K562 (cell line): ENCODE measurements around the gene SMIM22. TPM values are rescaled to one million over a fixed set of nuclear protein-coding genes. Genes with fewer than 3 reads are reported as not detected.
A peak's percentile ranks its signal among the peaks of the same experiment; 100 is the strongest.

ENCODE experiments used
- ATAC-seq: fragments of 200-7000 bp; cut with Tn5 transposase; 3 replicates; pipeline ENCODE4 v1.9.1; 2020; ENCODE audit warnings: moderate library complexity
- BruUV-seq: library from RNA; stranded (reverse); fragments of 400-500 nt; replicated peaks from 2 replicates; lab custom pipeline; 2021; lab: Mats Ljungman, UMichigan
- CTCF ChIA-PET: fragments of 300-600 bp; formaldehyde crosslinking; extraction: SDS; loops from one replicate; lab custom pipeline; 2021; ENCODE audit warnings: low intra/inter-chr PET ratio; lab: Yijun Ruan, JAX
- POLR2A ChIA-PET: fragments of 300-600, 350-650 bp; sonication (Branson Sonifier 250); formaldehyde crosslinking; extraction: SDS; loops from one replicate; lab custom pipeline; 2021; ENCODE audit warnings: antibody characterized with exemption, inconsistent platforms; lab: Yijun Ruan, JAX
- DNase-seq, 4 experiments: peaks; one replicate each; pipeline versions ENCODE4 v3.0.0 to v3.0.0-alpha.2; 2011 to 2018; ENCODE audit warnings: low spot score in 3 of 4, mixed read lengths in 3 of 4; ENCODE audit errors: extremely low read depth in 1 of 4
- FAIRE-seq: peaks from 2 replicates; lab custom pipeline; 2011; peaks lifted over from hg19 to GRCh38; lab: Jason Lieb, UNC
- H2AFZ ChIP-seq: 2 replicates; pipeline ENCODE4 v1.6.0; 2011; ENCODE audit warnings: low read depth, low read length, control low read depth, inconsistent platforms
- H3K27ac ChIP-seq: fragments of 200-600 bp; 3 replicates; pipeline ENCODE4 v1.8.0; 2011; ENCODE audit warnings: low read depth, mild to moderate bottlenecking, control low read depth, inconsistent platforms, low read length, moderate library complexity, mixed read lengths; ENCODE audit errors: extremely low read depth
- H3K27me3 ChIP-seq, 2 experiments: fragments of 300-600 bp in 1 of 2; 2 replicates in 1 of 2; 3 replicates in 1 of 2; pipeline versions ENCODE4 v1.6.0 to v1.8.0; 2011; ENCODE audit warnings: inconsistent platforms in 2 of 2, low read length in 2 of 2, mild to moderate bottlenecking in 1 of 2, mixed read lengths in 1 of 2, moderate library complexity in 1 of 2; ENCODE audit not compliant: control insufficient read depth in 2 of 2, insufficient read depth in 2 of 2
- H3K36me3 ChIP-seq: fragments of 300-600 bp; 3 replicates; pipeline ENCODE4 v1.8.0; 2011; ENCODE audit warnings: mild to moderate bottlenecking, low read length, inconsistent platforms; ENCODE audit not compliant: control insufficient read depth, insufficient read depth
- H3K4me1 ChIP-seq, 2 experiments: fragments of 200-600 bp in 1 of 2; replicated peaks in 1 of 2; 2 replicates in 1 of 2; 3 replicates in 1 of 2; pipeline versions ENCODE4 v1.5.1 to v1.8.0; 2011; ENCODE audit warnings: inconsistent platforms in 2 of 2, low read length in 2 of 2, mild to moderate bottlenecking in 1 of 2, mixed read lengths in 1 of 2, moderate library complexity in 1 of 2; ENCODE audit not compliant: control insufficient read depth in 2 of 2, insufficient read depth in 2 of 2
- H3K4me2 ChIP-seq: 2 replicates; pipeline ENCODE4 v1.6.1; 2011; ENCODE audit warnings: low read length, control low read depth, inconsistent platforms, mixed read lengths; ENCODE audit not compliant: insufficient read depth
- H3K4me3 ChIP-seq: fragments of 200-600 bp; sonication (generic), shearing (Covaris generic); 2 replicates; pipeline ENCODE4 v1.5.1; 2016; ENCODE audit warnings: control low read depth, inconsistent platforms
- H3K79me2 ChIP-seq: fragments of 200-600 bp; 3 replicates; pipeline ENCODE4 v1.8.0; 2011; ENCODE audit warnings: low read length, inconsistent platforms; ENCODE audit not compliant: control insufficient read depth, insufficient read depth
- H3K9ac ChIP-seq, 2 experiments: 2 replicates each; pipeline versions ENCODE4 v1.6.0 to v1.6.1; 2011; ENCODE audit warnings: low read depth in 2 of 2, low read length in 2 of 2, control low read depth in 1 of 2, inconsistent platforms in 1 of 2, mild to moderate bottlenecking in 1 of 2, mixed read lengths in 1 of 2; ENCODE audit not compliant: insufficient read depth in 1 of 2
- H3K9me1 ChIP-seq: one replicate; pipeline ENCODE4 v1.6.0; 2011; ENCODE audit warnings: inconsistent platforms, mild to moderate bottlenecking, low read length, moderate library complexity; ENCODE audit not compliant: control insufficient read depth, insufficient read depth
- H3K9me3 ChIP-seq: replicated peaks from 2 replicates; pipeline ENCODE4 v1.5.1; 2011; ENCODE audit warnings: low read depth, low read length, inconsistent platforms; ENCODE audit not compliant: control insufficient read depth, insufficient read depth
- H4K20me1 ChIP-seq: replicated peaks from 2 replicates; pipeline ENCODE4 v1.6.1; 2011; ENCODE audit warnings: low read length, inconsistent platforms, mixed read lengths; ENCODE audit not compliant: control insufficient read depth, insufficient read depth
- E2F6 ChIP-seq, 2 experiments: IDR thresholded peaks; 2 replicates each; pipeline ENCODE4 v1.6.1; 2011; ENCODE audit warnings: borderline replicate concordance in 1 of 2, control low read depth in 1 of 2, low read depth in 1 of 2, low read length in 1 of 2, mild to moderate bottlenecking in 1 of 2, mixed read lengths in 1 of 2, moderate library complexity in 1 of 2; ENCODE audit not compliant: insufficient read depth in 1 of 2, insufficient read length in 1 of 2, poor library complexity in 1 of 2, severe bottlenecking in 1 of 2; ENCODE audit errors: extremely low read depth in 1 of 2
- ETS2 ChIP-seq: IDR thresholded peaks from 2 replicates; pipeline ENCODE4 v1.6.1; 2016; ENCODE audit warnings: borderline replicate concordance, missing genetic modification characterization, mild to moderate bottlenecking, moderate library complexity, missing compliant biosample characterization; ENCODE audit not compliant: poor library complexity, severe bottlenecking
- KLF1 ChIP-seq: fragments of 450-650 bp; IDR thresholded peaks from 2 replicates; pipeline ENCODE4 v1.6.1; 2016; ENCODE audit warnings: missing genetic modification characterization, missing compliant biosample characterization
- MNT ChIP-seq, 2 experiments: fragments of 450-650 bp; conservative IDR thresholded peaks; 2 replicates each; pipeline ENCODE4 v1.6.1; 2017; ENCODE audit warnings: mild to moderate bottlenecking in 2 of 2, moderate library complexity in 2 of 2
- PKNOX1 ChIP-seq: fragments of 450-650 bp; IDR thresholded peaks from 2 replicates; pipeline ENCODE4 v1.6.1; 2016
- POLR2H ChIP-seq: IDR thresholded peaks from 2 replicates; pipeline ENCODE4 v1.6.1; 2016; ENCODE audit warnings: missing genetic modification characterization, low read depth, mild to moderate bottlenecking, control low read depth, missing compliant biosample characterization, moderate library complexity
- RFX1 ChIP-seq: fragments of 450-650 bp; IDR thresholded peaks from 2 replicates; pipeline ENCODE4 v1.6.1; 2016; ENCODE audit warnings: mild to moderate bottlenecking, moderate library complexity
- SAFB2 ChIP-seq: fragments of 200-400 bp; formaldehyde crosslinking; IDR thresholded peaks from 2 replicates; pipeline ENCODE4 v1.6.1; 2018; ENCODE audit warnings: borderline replicate concordance, low read length, low read depth, moderate library complexity; ENCODE audit not compliant: severe bottlenecking
- SETDB1 ChIP-seq: IDR thresholded peaks from one replicate; pipeline ENCODE4 v1.6.1; 2012; ENCODE audit warnings: low read length, control low read depth, inconsistent platforms
- SIN3A ChIP-seq, 2 experiments: fragments of 150-350 bp in 1 of 2; IDR thresholded peaks; 2 replicates each; pipeline ENCODE4 v1.6.1; 2011 to 2016; ENCODE audit warnings: borderline replicate concordance in 2 of 2, low read depth in 2 of 2, low read length in 2 of 2, mild to moderate bottlenecking in 2 of 2, moderate library complexity in 2 of 2; ENCODE audit not compliant: control insufficient read depth in 1 of 2
- TEAD4 ChIP-seq, 2 experiments: sonication (generic) in 1 of 2; formaldehyde crosslinking in 1 of 2; IDR thresholded peaks; 2 replicates each; pipeline versions ENCODE4 v1.6.1 to v1.8.0; 2012 to 2022; ENCODE audit warnings: borderline replicate concordance in 1 of 2, inconsistent platforms in 1 of 2, low read length in 1 of 2, mild to moderate bottlenecking in 1 of 2, missing genetic modification reagents in 1 of 2
- ZBTB33 ChIP-seq: sonication (generic); formaldehyde crosslinking; IDR thresholded peaks from 2 replicates; pipeline ENCODE4 v1.8.1; 2023; ENCODE audit warnings: mild to moderate bottlenecking, missing genetic modification reagents
- ZZZ3 ChIP-seq: fragments of 450-650 bp; IDR thresholded peaks from 2 replicates; pipeline ENCODE4 v1.6.1; 2016; ENCODE audit warnings: antibody characterized with exemption, mild to moderate bottlenecking, moderate library complexity
- WGBS: fragments of 100-300 bp; shearing (Covaris generic); methylation state at CpG from one replicate; pipeline ENCODE4 v1.1.6; 2016; ENCODE audit warnings: low coverage, mixed read lengths; ENCODE audit not compliant: insufficient coverage; ENCODE audit errors: missing lambda C conversion rate; 5-methylcytosine and 5-hydroxymethylcytosine counted together
- in situ Hi-C: fragments of 300-500 bp; cut with MboI; formaldehyde crosslinking; loops from 4 replicates; pipeline ENCODE4 v1.15.0; 2018; ENCODE audit warnings: inconsistent platforms, mixed read lengths
- intact Hi-C: fragments of 100-400 bp; cut with micrococcal nuclease; formaldehyde crosslinking; loops from 2 replicates; pipeline ENCODE4 v1.14.2; 2022
- polyA plus RNA-seq, 8 experiments: library from polyadenylated mRNA; depleted of rRNA in 4 of 8; stranded (reverse) in 5 of 8; unstranded in 3 of 8; fragments of >200 nt; fragmentation: Nextera tagmentation in 2 of 8; fragmentation: Illumina TruSeq in 1 of 8; extraction: Ambion mirVana in 2 of 8; extraction: Trizol in 1 of 8; gene quantifications; 2 replicates each; pipeline versions ENCODE4 v1.2.1 to v1.2.3, GENCODE V29; 2011 to 2014; ENCODE audit warnings: inconsistent platforms in 1 of 8, missing spikeins in 1 of 8
- total RNA-seq, 7 experiments: library from RNA; depleted of rRNA in 6 of 7; stranded (reverse); fragments of >200 nt in 6 of 7; fragmentation: Illumina TruSeq in 2 of 7; extraction: Trizol in 2 of 7; gene quantifications; 2 replicates each; pipeline versions ENCODE4 v1.2.1 to v1.2.3, GENCODE V29; 2011 to 2021; ENCODE audit warnings: low replicate concordance in 1 of 7

The SMIM22 gene
- total and polyA plus RNA-seq, 9 of the 15 experiments (the other 6 are each of a cell fraction or from before 2014, with no cell fraction given) = not detected

- intact Hi-C loops = no loop called here
- H3K9ac ChIP-seq = peak overlapping the region in 1 of 2 experiments; percentile 73; a peak in 1 of 4 replicates
- FAIRE-seq = peak; percentile 15
- H3K79me2 ChIP-seq = no peaks in the 10 kb centered on the region
- 37% methylated on average over 9 of the region's 9 CpGs for WGBS
- no peak for DNase-seq
- no peak overlapping the region for H3K27ac ChIP-seq
- no peaks in the 10 kb centered on the region for H3K27me3 ChIP-seq
- H3K4me2 ChIP-seq = 0 out of 2 replicates have a peak overlapping the region, but pooled peaks have one; percentile 0
- no peaks in the 10 kb centered on the region for H3K9me3 ChIP-seq
- peak overlapping the region; percentile 63 for H2AFZ ChIP-seq
- ChIA-PET CTCF (no interaction called here), POLR2A (interaction anchor here (0.6 to 1.7 kb wide), 4 partner anchors 9 to 568 kb away, joined by 3 to 4 read pairs (median 4); partner anchors contain the start of genes ANKS3 and DNAAF8)
- H3K4me3 ChIP-seq = no peak overlapping the region
- H4K20me1 ChIP-seq = no peaks in the 10 kb centered on the region
- in situ Hi-C loops = no loop called here
- no peaks in the 10 kb centered on the region for H3K9me1 ChIP-seq
- peaks cover 19 to 36% of the 10 kb centered on the region in 2 experiments; a peak in 4 of 5 replicates for H3K4me1 ChIP-seq
- ATAC-seq = peak; percentile 24
- no TSS peak for BruUV-seq
- H3K36me3 ChIP-seq = no peaks in the 10 kb centered on the region
- TF ChIP-seq ZBTB33 (CRISPR knock-in tag) (peak; percentile 99), POLR2H (tag) (no peak), SIN3A (IDR thresholded peaks at IDR 0.05; ENCODE audit: borderline replicate concordance in 2 of 2, control insufficient read depth in 1 of 2, low read depth in 2 of 2, low read length in 2 of 2) (no peak), PKNOX1 (no peak), TEAD4 (IDR thresholded peaks at IDR 0.05; ENCODE audit: low read length) (no peak), TEAD4 (CRISPR knock-in tag; IDR thresholded peaks at IDR 0.05; ENCODE audit: borderline replicate concordance) (no peak), SETDB1 (no peak), SAFB2 (no peak), ZZZ3 (no peak), MNT (conservative IDR thresholded peaks at IDR 0.05) (no peak), ETS2 (tag) (no peak), E2F6 (IDR thresholded peaks at IDR 0.05; ENCODE audit: borderline replicate concordance in 1 of 2, extremely low read depth in 1 of 2, insufficient read depth in 1 of 2, insufficient read length in 1 of 2, low read depth in 1 of 2, low read length in 1 of 2, poor library complexity in 1 of 2, severe bottlenecking in 1 of 2) (peak in 1 of 2 experiments; percentile 47), RFX1 (no peak), KLF1 (tag) (no peak)
These were observed 6.7 kb upstream of the SMIM22 start for GRCh38 chr16:4788489-4788889.
